Lung (tissue), 12 donors: ENCODE measurements around the gene PHLDB2. TPM values are rescaled to one million over a fixed set of nuclear protein-coding genes. Genes with fewer than 3 reads are reported as not detected.
A peak's percentile ranks its signal among the peaks of the same experiment; 100 is the strongest.

Experiments used
- ATAC-seq: fragments of 200-7000 bp; cut with Tn5 transposase; one replicate; pipeline ENCODE4 v1.9.1; 2020; ENCODE audit warnings: moderate number of reproducible peaks; ENCODE audit not compliant: insufficient read depth, low FRiP score
- DNase-seq, 3 donors: peaks; one replicate each; pipeline ENCODE4 v3.0.0-alpha.2; 2013 to 2017
- H3K27ac ChIP-seq, 2 donors: one replicate each; pipeline ENCODE4 v1.5.1; 2013; ENCODE audit warnings: mild to moderate bottlenecking in 2 of 2, moderate library complexity in 2 of 2, control low read depth in 1 of 2, inconsistent platforms in 1 of 2, low read depth in 1 of 2, low read length in 1 of 2
- H3K27me3 ChIP-seq, 3 donors: one replicate each; pipeline ENCODE4 v1.5.1; 2013; ENCODE audit warnings: low read length in 2 of 3; ENCODE audit not compliant: control insufficient read depth in 3 of 3, insufficient read depth in 3 of 3
- H3K36me3 ChIP-seq, 4 donors: one replicate each; pipeline ENCODE4 v1.5.1; 2013; ENCODE audit warnings: low read length in 4 of 4, mild to moderate bottlenecking in 1 of 4, moderate library complexity in 1 of 4; ENCODE audit not compliant: control insufficient read depth in 4 of 4, insufficient read depth in 4 of 4
- H3K4me1 ChIP-seq, 5 donors: one replicate each; pipeline ENCODE4 v1.5.1; 2013; ENCODE audit warnings: low read length in 5 of 5, mild to moderate bottlenecking in 2 of 5, moderate library complexity in 1 of 5; ENCODE audit not compliant: control insufficient read depth in 5 of 5, insufficient read depth in 5 of 5
- H3K4me3 ChIP-seq: one replicate; pipeline ENCODE4 v1.5.1; 2013; ENCODE audit warnings: mild to moderate bottlenecking, control low read depth, moderate library complexity
- H3K9ac ChIP-seq, 2 donors: one replicate each; pipeline ENCODE4 v1.5.1; 2013; ENCODE audit warnings: low read length in 2 of 2, control low read depth in 1 of 2; ENCODE audit not compliant: insufficient read depth in 1 of 2
- H3K9me3 ChIP-seq, 4 donors: one replicate each; pipeline ENCODE4 v1.5.1; 2013; ENCODE audit warnings: low read length in 3 of 4, mild to moderate bottlenecking in 1 of 4, moderate library complexity in 1 of 4; ENCODE audit not compliant: control insufficient read depth in 4 of 4, insufficient read depth in 3 of 4
- CTCF ChIP-seq: IDR thresholded peaks from 2 replicates; pipeline ENCODE4 v1.5.1; 2012; ENCODE audit warnings: mild to moderate bottlenecking; ENCODE audit errors: control extremely low read depth, extremely low read depth
- WGBS, 2 donors: extraction: QIAGEN DNeasy Blood & Tissue Kit; methylation state at CpG; one replicate each; pipeline ENCODE4 v1.1.7; 2013; 5-methylcytosine and 5-hydroxymethylcytosine counted together
- polyA plus RNA-seq, 2 donors: library from polyadenylated mRNA; stranded (reverse); fragments of 200-250 nt; gene quantifications; one replicate each; pipeline ENCODE4 v1.2.1, GENCODE V29; 2013
- total RNA-seq, 2 donors: library from RNA; depleted of rRNA in 1 of 2; stranded (reverse); fragments of >200 nt in 1 of 2; gene quantifications; one replicate each; pipeline ENCODE4 v1.2.1, GENCODE V29; 2014 to 2021
- donor health status: control.
- donor health status: control.
- donor health status: Bipolar disorder and iron deficiency.
- donor health status: healthy.
- donor health status: DM: yes; HTN: yes; CAD: no.

Gene PHLDB2
- total and polyA plus RNA-seq, 4 donors = 14.4 to 58.1 (median 26.7) TPM

- peaks cover 5 to 25% (median 9%) of the 10 kb centered on the region in 5 donors for H3K4me1 ChIP-seq
- peak; percentile 22 for TF ChIP-seq CTCF
- H3K4me3 ChIP-seq = peak overlapping the region; percentile 63
- no peaks in the 10 kb centered on the region for H3K27me3 ChIP-seq
- 0% methylated on average over 35 of the region's 35 CpGs for WGBS, 2 donors
- H3K9ac ChIP-seq = peak overlapping the region; percentile 91
- DNase-seq = peak; percentile 89 to 95 (median 95)
- H3K9me3 ChIP-seq = no peaks in the 10 kb centered on the region
- peak overlapping the region; percentile 84 to 97 for H3K27ac ChIP-seq
- peak; percentile 77 for ATAC-seq
- no peaks in the 10 kb centered on the region for H3K36me3 ChIP-seq
Measured at GRCh38 chr3:111859974-111860859, 1.2 kb downstream of the PHLDB2 start.

DNA sequence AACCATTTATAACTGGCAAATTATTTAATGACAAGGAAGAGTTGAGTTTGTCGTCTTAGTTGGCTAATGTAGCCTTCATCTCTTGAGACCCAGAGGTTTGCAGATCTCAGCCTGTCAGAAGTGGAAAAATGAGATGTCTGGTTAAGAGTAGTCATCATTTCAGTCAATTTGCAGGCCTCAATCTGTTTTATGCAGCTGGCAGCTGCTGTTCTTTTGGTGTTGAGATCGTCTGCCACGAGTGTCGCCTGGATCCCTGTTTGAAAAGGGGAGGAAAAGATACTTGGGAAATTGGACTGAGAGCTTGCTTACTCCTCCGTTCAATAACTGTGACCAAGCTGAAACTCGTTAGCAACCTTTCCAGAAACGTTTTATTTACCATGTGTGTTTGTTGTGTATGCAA, 2.3 kb downstream of the PHLDB2 start:
- Histone ChIP-seq H3K27ac (peak overlapping the region in 1 of 2 donors; percentile 97), H3K4me3 (no peak overlapping the region), H3K36me3 (no peaks in the 10 kb centered on the region), H3K4me1 (peaks cover 8 to 30% (median 11%) of the 10 kb centered on the region in 5 donors), H3K27me3 (no peaks in the 10 kb centered on the region), H3K9me3 (no peaks in the 10 kb centered on the region), H3K9ac (peak overlapping the region in 1 of 2 donors; percentile 91)
- TF ChIP-seq CTCF = no peak
- WGBS, 2 donors = 65 to 75% methylated on average over 7 of the region's 7 CpGs
- no peak for ATAC-seq
- peak in 1 of 3 donors; percentile 40 for DNase-seq

DNA sequence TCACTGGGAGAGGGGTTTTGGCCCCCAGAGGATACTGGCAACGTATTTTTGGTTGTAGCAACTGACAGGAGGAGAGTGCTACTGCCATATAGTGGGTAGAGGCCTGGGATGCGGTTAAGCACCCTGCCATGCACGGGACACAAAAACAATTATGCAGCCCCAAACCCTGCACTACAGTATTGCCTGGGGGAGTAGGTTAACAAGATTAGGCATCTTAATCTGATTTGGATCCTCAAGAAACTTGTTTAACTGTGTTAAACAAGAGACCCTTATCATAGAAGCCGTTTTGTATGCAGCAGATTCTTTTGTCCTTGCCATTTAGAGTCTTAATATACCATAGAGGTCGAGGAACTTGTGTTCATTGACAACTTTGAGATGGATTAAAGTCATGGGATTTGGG, 3.4 kb downstream of the PHLDB2 start:
- Histone ChIP-seq H3K27me3 (no peaks in the 10 kb centered on the region), H3K9ac (no peak overlapping the region), H3K27ac (peak overlapping the region in 1 of 2 donors; percentile 97), H3K36me3 (no peaks in the 10 kb centered on the region), H3K9me3 (no peaks in the 10 kb centered on the region), H3K4me3 (no peak overlapping the region), H3K4me1 (peaks cover 8 to 30% (median 13%) of the 10 kb centered on the region in 5 donors)
- 87 to 90% methylated on average over 5 of the region's 5 CpGs for WGBS, 2 donors
- TF ChIP-seq CTCF = no peak
- DNase-seq (no peak), ATAC-seq (no peak)
